A549 (cell line): Measurements from ENCODE around the gene CLDN11. TPM values are rescaled to one million over a fixed set of nuclear protein-coding genes. Genes with fewer than 3 reads are reported as not detected.

Source experiments
- ATAC-seq, 2 experiments: fragments of 200-7000 bp in 1 of 2; fragments of >200 bp in 1 of 2; cut with Nextera tagmentation in 1 of 2; cut with Tn5 transposase in 1 of 2; 3 replicates each; pipeline versions ENCODE4 v1.8.0 to v1.9.1; 2018 to 2020; ENCODE audit warnings: mild to moderate bottlenecking in 1 of 2, moderate library complexity in 1 of 2
- CTCF ChIA-PET: fragments of 300-600 bp; sonication (Branson Sonifier 250); formaldehyde crosslinking; extraction: SDS; loops from one replicate; lab custom pipeline; 2021; ENCODE audit warnings: antibody characterized with exemption, inconsistent platforms; lab: Yijun Ruan, JAX
- POLR2A ChIA-PET: fragments of 350-600 bp; formaldehyde crosslinking; extraction: SDS; loops from one replicate; lab custom pipeline; 2021; ENCODE audit warnings: antibody characterized with exemption, inconsistent platforms; lab: Yijun Ruan, JAX
- DNase-seq, 2 experiments: peaks; one replicate each; pipeline versions ENCODE4 v3.0.0 to v3.0.0-alpha.2; 2011 to 2016; ENCODE audit warnings: low read depth in 1 of 2, low spot score in 1 of 2
- FAIRE-seq: peaks from 2 replicates; lab custom pipeline; 2011; peaks lifted over from hg19 to GRCh38; lab: Jason Lieb, UNC
- H3K27ac ChIP-seq, 2 experiments: fragments of >200 bp; sonication (Bioruptor Twin); formaldehyde crosslinking; 3 replicates each; pipeline ENCODE4 v1.5.1; 2016 to 2017
- H3K4me1 ChIP-seq: fragments of >200 bp; sonication (Bioruptor Twin); formaldehyde crosslinking; 3 replicates; pipeline ENCODE4 v1.6.1; 2016
- H3K4me2 ChIP-seq: fragments of >200 bp; sonication (Bioruptor Twin); formaldehyde crosslinking; 3 replicates; pipeline ENCODE4 v1.6.1; 2016
- H3K4me3 ChIP-seq: fragments of >200 bp; sonication (Bioruptor Twin); formaldehyde crosslinking; 3 replicates; pipeline ENCODE4 v1.5.1; 2016
- H3K9me3 ChIP-seq: fragments of >200 bp; sonication (Bioruptor Twin); formaldehyde crosslinking; 3 replicates; pipeline ENCODE4 v1.6.1; 2016
- CBX2 ChIP-seq: fragments of 200-600 bp; sonication (generic); IDR thresholded peaks from 2 replicates; pipeline ENCODE4 v1.6.1; 2016; ENCODE audit warnings: low read depth, mild to moderate bottlenecking, borderline replicate concordance
- EP300 ChIP-seq, 2 experiments: fragments of >200 bp; sonication (Bioruptor Twin); formaldehyde crosslinking; IDR thresholded peaks; 2 replicates in 1 of 2; 3 replicates in 1 of 2; pipeline ENCODE4 v1.6.1; 2016 to 2017
- ESRRA ChIP-seq: fragments of 150-350 bp; IDR thresholded peaks from 2 replicates; pipeline ENCODE4 v1.6.1; 2014; ENCODE audit warnings: mild to moderate bottlenecking, low read length, borderline replicate concordance
- MYC ChIP-seq: IDR thresholded peaks from 2 replicates; pipeline ENCODE4 v1.6.1; 2012; ENCODE audit warnings: mild to moderate bottlenecking, inconsistent platforms, low read length, improper control_type of control experiment, borderline replicate concordance
- NPAS2 ChIP-seq: fragments of 250-450 bp; sonication (Bioruptor Pico); IDR thresholded peaks from 2 replicates; pipeline ENCODE4 v1.8.0; 2022; ENCODE audit warnings: mild to moderate bottlenecking, moderate library complexity, borderline replicate concordance
- NR3C1 ChIP-seq: fragments of >200 bp; sonication (Bioruptor Twin); formaldehyde crosslinking; IDR thresholded peaks from 3 replicates; pipeline ENCODE4 v1.6.1; 2017
- RAD21 ChIP-seq, 2 experiments: fragments of >200 bp in 1 of 2; sonication (Bioruptor Twin) in 1 of 2; formaldehyde crosslinking in 1 of 2; IDR thresholded peaks in 1 of 2; conservative IDR thresholded peaks in 1 of 2; 2 replicates in 1 of 2; 3 replicates in 1 of 2; pipeline ENCODE4 v1.6.1; 2012 to 2018; ENCODE audit warnings: inconsistent platforms in 1 of 2
- SMC3 ChIP-seq: fragments of >200 bp; sonication (Bioruptor Twin); formaldehyde crosslinking; IDR thresholded peaks from 3 replicates; pipeline ENCODE4 v1.6.1; 2018; ENCODE audit warnings: inconsistent platforms
- SREBF2 ChIP-seq: fragments of 450-650 bp; IDR thresholded peaks from 2 replicates; pipeline ENCODE4 v1.6.1; 2014; ENCODE audit warnings: mild to moderate bottlenecking, moderate library complexity
- TP53 ChIP-seq: fragments of 250-450 bp; sonication (Bioruptor Pico); IDR thresholded peaks from 2 replicates; pipeline ENCODE4 v1.5.0; 2021; ENCODE audit warnings: mild to moderate bottlenecking, moderate library complexity
- ZFP36 ChIP-seq: fragments of 450-650 bp; IDR thresholded peaks from 2 replicates; pipeline ENCODE4 v1.6.1; 2014; ENCODE audit warnings: borderline replicate concordance; ENCODE audit not compliant: partially characterized antibody
- ZNF302 ChIP-seq: fragments of 250-450 bp; sonication (Bioruptor Pico); IDR thresholded peaks from 2 replicates; pipeline ENCODE4 v1.9.0; 2021; ENCODE audit warnings: inconsistent platforms, mild to moderate bottlenecking, moderate library complexity
- WGBS: methylation state at CpG from one replicate; pipeline ENCODE4 v1.1.6; 2017; ENCODE audit errors: missing lambda C conversion rate; 5-methylcytosine and 5-hydroxymethylcytosine counted together
- polyA plus RNA-seq, 4 experiments: library from polyadenylated mRNA; depleted of rRNA in 3 of 4; stranded (reverse); fragments of >200 nt; fragmentation: RNase III in 1 of 4; extraction: RNeasy Plus Mini Kit Qiagen cat#74134 plus additional on column Dnase treatment in 1 of 4; gene quantifications; 2 replicates in 3 of 4; 3 replicates in 1 of 4; pipeline ENCODE4 v1.2.3, GENCODE V29; 2011 to 2017
- TF ChIP-seq, protein P1 (sequence below): fragments of >200 bp; sonication (Bioruptor Twin); formaldehyde crosslinking; IDR thresholded peaks from 2 replicates; pipeline ENCODE4 v1.6.1; 2016
- TF ChIP-seq, protein P2 (sequence below): IDR thresholded peaks from 2 replicates; pipeline ENCODE4 v1.6.1; 2012
- TF ChIP-seq, protein P3 (sequence below): fragments of >200 bp; sonication (Bioruptor Twin); formaldehyde crosslinking; IDR thresholded peaks from 3 replicates; pipeline ENCODE4 v1.6.1; 2016
- TF ChIP-seq, protein P4 (sequence below): fragments of 150-350 bp; IDR thresholded peaks from 2 replicates; pipeline ENCODE4 v1.6.1; 2014; ENCODE audit warnings: low read depth, mild to moderate bottlenecking, low read length

Gene CLDN11
- polyA plus RNA-seq, 2 of the 4 experiments (the other 2 are of a cell fraction): 0.44 to 0.56 TPM

DNA sequence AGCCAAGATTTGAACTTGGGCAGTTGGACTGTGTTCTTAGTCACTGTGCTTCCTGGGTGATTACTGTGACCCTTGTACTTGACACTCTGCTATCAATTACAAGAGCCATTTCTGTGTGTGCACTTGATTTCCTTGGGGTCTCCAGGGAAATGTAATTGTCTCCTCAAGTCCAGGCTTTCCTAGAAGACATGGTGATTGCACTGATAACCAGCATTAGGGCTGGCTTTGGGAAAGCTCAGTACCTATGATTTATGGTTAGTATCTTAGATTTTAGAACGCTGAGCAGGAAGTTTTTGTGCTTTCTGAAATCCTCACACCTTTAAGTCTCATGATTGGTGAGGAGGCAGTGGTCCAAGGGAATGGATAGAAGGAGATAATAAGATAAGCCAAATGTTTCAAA lies 1.6 kb upstream of the CLDN11 start:
- POLR2A ChIA-PET: no interaction called here
- no peak for DNase-seq
- TF ChIP-seq, protein P1, sequence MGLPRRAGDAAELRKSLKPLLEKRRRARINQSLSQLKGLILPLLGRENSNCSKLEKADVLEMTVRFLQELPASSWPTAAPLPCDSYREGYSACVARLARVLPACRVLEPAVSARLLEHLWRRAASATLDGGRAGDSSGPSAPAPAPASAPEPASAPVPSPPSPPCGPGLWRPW: no peak
- TF ChIP-seq NPAS2 (CRISPR knock-in tag) (no peak), MYC (no peak), ESRRA (no peak), TP53 (CRISPR knock-in tag) (no peak), ZNF302 (CRISPR knock-in tag) (no peak), NR3C1 (no peak)
- TF ChIP-seq, protein P2, sequence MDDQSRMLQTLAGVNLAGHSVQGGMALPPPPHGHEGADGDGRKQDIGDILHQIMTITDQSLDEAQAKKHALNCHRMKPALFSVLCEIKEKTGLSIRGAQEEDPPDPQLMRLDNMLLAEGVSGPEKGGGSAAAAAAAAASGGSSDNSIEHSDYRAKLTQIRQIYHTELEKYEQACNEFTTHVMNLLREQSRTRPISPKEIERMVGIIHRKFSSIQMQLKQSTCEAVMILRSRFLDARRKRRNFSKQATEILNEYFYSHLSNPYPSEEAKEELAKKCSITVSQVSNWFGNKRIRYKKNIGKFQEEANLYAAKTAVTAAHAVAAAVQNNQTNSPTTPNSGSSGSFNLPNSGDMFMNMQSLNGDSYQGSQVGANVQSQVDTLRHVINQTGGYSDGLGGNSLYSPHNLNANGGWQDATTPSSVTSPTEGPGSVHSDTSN: no peak
- TF ChIP-seq, all 56 proteins: peak for 0
- 68% methylated on average over 1 of the region's 1 CpG for WGBS
- no peak overlapping the region for H3K4me3 ChIP-seq
- no peak overlapping the region for H3K4me2 ChIP-seq
- H3K27ac ChIP-seq: no peak overlapping the region
- FAIRE-seq (no peak), ATAC-seq (no peak)
- CTCF ChIA-PET: interaction anchor here (0.6 to 10.5 kb wide), 4 partner anchors 32 to 421 kb away, joined by 3 to 277 read pairs (median 4); no protein-coding TSS in a partner anchor
- no peaks in the 10 kb centered on the region for H3K4me1 ChIP-seq
- no peaks in the 10 kb centered on the region for H3K9me3 ChIP-seq

DNA sequence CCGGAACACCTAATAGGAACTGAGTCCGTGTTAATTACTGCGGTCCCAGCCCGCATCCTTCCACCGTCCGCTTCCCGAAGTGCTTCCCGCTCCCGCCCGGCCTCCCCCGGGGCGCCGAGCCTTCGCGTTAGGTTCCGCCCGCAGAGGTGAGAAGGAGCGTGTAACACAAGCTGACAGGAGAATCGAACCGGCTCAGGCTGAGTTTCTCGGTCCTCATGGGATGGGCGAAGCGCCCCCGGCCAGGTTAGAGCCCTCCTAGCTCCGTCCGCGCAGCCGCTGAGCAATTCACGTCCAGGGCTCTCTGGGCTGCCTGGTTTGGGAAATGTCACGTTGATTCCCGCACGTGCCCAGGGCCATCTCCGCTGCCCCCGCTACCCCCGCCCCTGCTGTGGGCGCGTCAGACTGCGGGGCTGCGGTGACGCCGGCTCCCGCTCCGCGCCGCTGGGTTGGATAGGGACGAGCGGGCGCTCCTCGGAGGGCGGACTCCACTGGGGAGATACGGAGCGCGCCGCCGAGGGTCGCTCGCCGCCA lies 954 bp downstream of the CLDN11 start:
- Histone ChIP-seq H3K4me2 (no peak overlapping the region), H3K4me3 (no peak overlapping the region), H3K27ac (no peak overlapping the region), H3K9me3 (no peaks in the 10 kb centered on the region), H3K4me1 (no peaks in the 10 kb centered on the region)
- POLR2A ChIA-PET: no interaction called here
- no peak for FAIRE-seq
- TF ChIP-seq ZFP36 (no peak), RAD21 (conservative IDR thresholded peaks at IDR 0.05 in 1 of 2, IDR thresholded peaks at IDR 0.05 in 1 of 2) (no peak), SMC3 (no peak)
- ATAC-seq: no peak
- 93% methylated on average over 58 of the region's 58 CpGs for WGBS
- DNase-seq: no peak
- CTCF ChIA-PET: interaction anchor here (10.5 kb wide), 1 partner anchor 393 kb away, joined by 277 read pairs; no protein-coding TSS in a partner anchor

DNA sequence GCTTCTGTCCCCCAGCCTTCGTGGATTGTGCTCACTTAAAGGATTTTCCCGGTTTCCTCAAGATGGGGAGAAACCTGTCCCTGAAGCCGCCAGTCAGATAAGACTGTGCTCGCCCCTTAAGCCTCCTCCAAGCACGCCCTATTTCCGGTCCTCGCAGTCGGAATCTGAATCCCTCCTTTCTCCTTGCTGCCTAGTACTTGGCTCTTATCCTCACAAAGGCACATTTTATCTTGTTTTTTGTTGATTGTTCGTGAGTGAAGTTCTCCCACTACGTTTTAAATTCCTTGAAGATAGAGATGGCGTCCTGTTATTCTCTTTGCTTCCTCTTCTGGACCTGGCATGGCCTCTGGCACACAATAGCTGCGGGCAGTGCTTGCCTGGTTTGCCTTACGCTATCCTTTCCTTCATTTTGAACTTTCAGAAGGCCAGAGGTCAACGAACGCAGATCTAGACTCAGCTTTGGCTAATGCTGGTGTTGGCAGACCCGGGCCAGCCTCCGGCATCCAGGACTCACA lies 1.7 kb downstream of the CLDN11 start:
- DNase-seq (no peak), FAIRE-seq (no peak), ATAC-seq (no peak)
- Histone ChIP-seq H3K27ac (no peak overlapping the region), H3K9me3 (no peaks in the 10 kb centered on the region), H3K4me1 (no peaks in the 10 kb centered on the region), H3K4me2 (no peak overlapping the region), H3K4me3 (no peak overlapping the region)
- CTCF ChIA-PET: interaction anchor here (1.1 kb wide), 1 partner anchor 392 kb away, joined by 5 read pairs; no protein-coding TSS in a partner anchor
- 88% methylated on average over 17 of the region's 17 CpGs for WGBS
- POLR2A ChIA-PET: no interaction called here
- TF ChIP-seq SREBF2: no peak
- TF ChIP-seq CBX2: no peak
- TF ChIP-seq, protein P3, sequence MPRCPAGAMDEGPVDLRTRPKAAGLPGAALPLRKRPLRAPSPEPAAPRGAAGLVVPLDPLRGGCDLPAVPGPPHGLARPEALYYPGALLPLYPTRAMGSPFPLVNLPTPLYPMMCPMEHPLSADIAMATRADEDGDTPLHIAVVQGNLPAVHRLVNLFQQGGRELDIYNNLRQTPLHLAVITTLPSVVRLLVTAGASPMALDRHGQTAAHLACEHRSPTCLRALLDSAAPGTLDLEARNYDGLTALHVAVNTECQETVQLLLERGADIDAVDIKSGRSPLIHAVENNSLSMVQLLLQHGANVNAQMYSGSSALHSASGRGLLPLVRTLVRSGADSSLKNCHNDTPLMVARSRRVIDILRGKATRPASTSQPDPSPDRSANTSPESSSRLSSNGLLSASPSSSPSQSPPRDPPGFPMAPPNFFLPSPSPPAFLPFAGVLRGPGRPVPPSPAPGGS: no peak
- no peak for TF ChIP-seq EP300 (IDR thresholded peaks at IDR 0.05)
- TF ChIP-seq, protein P4, sequence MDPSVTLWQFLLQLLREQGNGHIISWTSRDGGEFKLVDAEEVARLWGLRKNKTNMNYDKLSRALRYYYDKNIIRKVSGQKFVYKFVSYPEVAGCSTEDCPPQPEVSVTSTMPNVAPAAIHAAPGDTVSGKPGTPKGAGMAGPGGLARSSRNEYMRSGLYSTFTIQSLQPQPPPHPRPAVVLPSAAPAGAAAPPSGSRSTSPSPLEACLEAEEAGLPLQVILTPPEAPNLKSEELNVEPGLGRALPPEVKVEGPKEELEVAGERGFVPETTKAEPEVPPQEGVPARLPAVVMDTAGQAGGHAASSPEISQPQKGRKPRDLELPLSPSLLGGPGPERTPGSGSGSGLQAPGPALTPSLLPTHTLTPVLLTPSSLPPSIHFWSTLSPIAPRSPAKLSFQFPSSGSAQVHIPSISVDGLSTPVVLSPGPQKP: no peak
